HL-60/S4 treated with phorbol 12-myristate 13-acetate at 8.2 ng/mL for 4 days and 3 days (cell line): Measurements from ENCODE around the gene UBTD2.
"Not testable (repeated sequence)": the region's sequence is repeated elsewhere in the genome, so short reads cannot be mapped to it uniquely, and the experiment has no call there.

Experiments used
- in situ Hi-C: fragments of 300-500 bp; cut with MboI; formaldehyde crosslinking; loops from 2 replicates; pipeline ENCODE4 v1.15.0; 2022; ENCODE audit warnings: low sequenced_read_pairs

UBTD2 gene

GRCh38 chr5:172283020-172283861, at the start of gene UBTD2:
Gene UBTD2 (minus strand): TSS chr5:172283764. CDS start chr5:172283665, 99 bp downstream.
- in situ Hi-C loops, result no loop called here

- in situ Hi-C loops, result not testable (repeated sequence)
Measured at GRCh38 chr5:172326901-172327300, 43.3 kb upstream of the UBTD2 start.

- in situ Hi-C loops, result no loop called here
Measured at GRCh38 chr5:172325452-172325851, 41.9 kb upstream of the UBTD2 start.

- in situ Hi-C loops, result no loop called here
Measured at GRCh38 chr5:172322028-172322965, 38.7 kb upstream of the UBTD2 start.

GRCh38 chr5:172321593-172321992, 38.0 kb upstream of the UBTD2 start:
- in situ Hi-C loops, result no loop called here

GRCh38 chr5:172319708-172320441, 36.3 kb upstream of the UBTD2 start:
- in situ Hi-C loops, result no loop called here

GRCh38 chr5:172315587-172316493, 32.3 kb upstream of the UBTD2 start:
- in situ Hi-C loops, result no loop called here

GRCh38 chr5:172313915-172314314, 30.4 kb upstream of the UBTD2 start:
- in situ Hi-C loops, result no loop called here

GRCh38 chr5:172312286-172312685, 28.7 kb upstream of the UBTD2 start:
- in situ Hi-C loops, result no loop called here

GRCh38 chr5:172311605-172312004, 28.0 kb upstream of the UBTD2 start:
- in situ Hi-C loops, result no loop called here

GRCh38 chr5:172311026-172311425, 27.5 kb upstream of the UBTD2 start:
- in situ Hi-C loops, result no loop called here

GRCh38 chr5:172305380-172305779, 21.8 kb upstream of the UBTD2 start:
- in situ Hi-C loops, result no loop called here

- in situ Hi-C loops, result no loop called here
Measured at GRCh38 chr5:172303572-172304335, 20.2 kb upstream of the UBTD2 start.

GRCh38 chr5:172303162-172303561, 19.6 kb upstream of the UBTD2 start:
- in situ Hi-C loops, result no loop called here

- in situ Hi-C loops, result no loop called here
Measured at GRCh38 chr5:172302047-172302710, 18.6 kb upstream of the UBTD2 start.

- in situ Hi-C loops, result no loop called here
Measured at GRCh38 chr5:172299916-172300439, 16.4 kb upstream of the UBTD2 start.

GRCh38 chr5:172294831-172295230, 11.3 kb upstream of the UBTD2 start:
- in situ Hi-C loops, result no loop called here

GRCh38 chr5:172293745-172294342, 10.3 kb upstream of the UBTD2 start:
- in situ Hi-C loops, result no loop called here
